ENCODE data around the gene DHX30. TPM values are rescaled to one million over a fixed set of nuclear protein-coding genes. Genes with fewer than 3 reads are reported as not detected.

DHX30 gene
- total and polyA plus RNA-seq, 8 donors = 22.6 to 56.2 (median 43.9) TPM

- Histone ChIP-seq H3K4me3 (no peak overlapping the region), H3K27me3 (no peaks in the 10 kb centered on the region), H3K4me1 (peaks cover 0 to 3% (median 0%) of the 10 kb centered on the region in 4 donors), H3K9me3 (no peaks in the 10 kb centered on the region), H3K27ac (no peak overlapping the region), H3K36me3 (peaks cover 50 to 100% (median 95%) of the 10 kb centered on the region in 4 donors)
- 88 to 94% (median 90%) methylated on average over 19 to 21 of the region's 21 CpGs for whole genome bisulfite sequencing, 5 donors
- DNase-seq = no peak
- intact Hi-C loops (cut with DNase I; ENCODE audit: low total_unique reads) = no loop called here
- no peak for TF ChIP-seq POLR2AphosphoS5 (IDR thresholded peaks at IDR 0.05)
- no peak for TF ChIP-seq CTCF (IDR thresholded peaks at IDR 0.05)
- no peak for TF ChIP-seq POLR2A (IDR thresholded peaks at IDR 0.05)
- TF ChIP-seq EP300 (IDR thresholded peaks at IDR 0.05) = no peak
These were observed 52.8 kb downstream of the DHX30 start for GRCh38 chr3:47855461-47856383.

GRCh38 chr3:47856669-47857068 lies 53.7 kb downstream of the DHX30 start:
- Histone ChIP-seq H3K27me3 (no peaks in the 10 kb centered on the region), H3K4me3 (no peak overlapping the region), H3K27ac (no peak overlapping the region), H3K9me3 (no peaks in the 10 kb centered on the region), H3K36me3 (peaks cover 48 to 100% (median 90%) of the 10 kb centered on the region in 4 donors), H3K4me1 (no peaks in the 10 kb centered on the region)
- TF ChIP-seq EP300 (IDR thresholded peaks at IDR 0.05) = no peak
- TF ChIP-seq POLR2AphosphoS5 (IDR thresholded peaks at IDR 0.05) = no peak
- TF ChIP-seq POLR2A (IDR thresholded peaks at IDR 0.05) = no peak
- no peak for DNase-seq
- intact Hi-C loops (cut with DNase I; ENCODE audit: low total_unique reads) = no loop called here
- 90 to 93% (median 91%) methylated on average over 7 to 11 of the region's 11 CpGs for WGBS, 5 donors

GRCh38 chr3:47857151-47857550 lies 54.2 kb downstream of the DHX30 start:
- H3K36me3 ChIP-seq = peaks cover 48 to 97% (median 86%) of the 10 kb centered on the region in 4 donors
- no peak for DNase-seq
- H3K9me3 ChIP-seq = no peaks in the 10 kb centered on the region
- intact Hi-C loops (cut with DNase I; ENCODE audit: low total_unique reads) = no loop called here
- no peak overlapping the region for H3K4me3 ChIP-seq
- TF ChIP-seq EP300 (IDR thresholded peaks at IDR 0.05) (no peak), CTCF (IDR thresholded peaks at IDR 0.05) (no peak), POLR2A (IDR thresholded peaks at IDR 0.05) (no peak), POLR2AphosphoS5 (IDR thresholded peaks at IDR 0.05) (no peak)
- no peaks in the 10 kb centered on the region for H3K27me3 ChIP-seq
- no peaks in the 10 kb centered on the region for H3K4me1 ChIP-seq
- WGBS, 5 donors = 80 to 93% (median 87%) methylated on average over 2 of the region's 2 CpGs
- no peak overlapping the region for H3K27ac ChIP-seq

GRCh38 chr3:47859956-47860605 lies 57.1 kb downstream of the DHX30 start:
- no peak for DNase-seq
- no peak overlapping the region for H3K4me3 ChIP-seq
- WGBS, 5 donors = 92 to 96% (median 94%) methylated on average over 4 of the region's 4 CpGs
- no peaks in the 10 kb centered on the region for H3K9me3 ChIP-seq
- peaks cover 31 to 96% (median 85%) of the 10 kb centered on the region in 4 donors for H3K36me3 ChIP-seq
- TF ChIP-seq POLR2A (IDR thresholded peaks at IDR 0.05) (no peak), EP300 (IDR thresholded peaks at IDR 0.05) (no peak), CTCF (IDR thresholded peaks at IDR 0.05) (no peak), POLR2AphosphoS5 (IDR thresholded peaks at IDR 0.05) (no peak)
- H3K4me1 ChIP-seq = no peaks in the 10 kb centered on the region
- intact Hi-C loops (cut with DNase I; ENCODE audit: low total_unique reads) = no loop called here
- no peak overlapping the region for H3K27ac ChIP-seq
- no peaks in the 10 kb centered on the region for H3K27me3 ChIP-seq
